Karpas-422 (cell line): Measurements from ENCODE around the gene MROH2A. TPM values are rescaled to one million over a fixed set of nuclear protein-coding genes. Genes with fewer than 3 reads are reported as not detected.

Experiments used
- DNase-seq: peaks from one replicate; pipeline ENCODE4 v3.0.0-alpha.2; 2015
- H2AFZ ChIP-seq: fragments of 200-600 bp; sonication (generic); 2 replicates; pipeline ENCODE4 v1.6.1; 2014; ENCODE audit warnings: antibody characterized with exemption, low read length, mixed read lengths
- H3K27ac ChIP-seq: fragments of 200-600 bp; sonication (generic); 2 replicates; pipeline ENCODE4 v1.5.1; 2014; ENCODE audit warnings: mild to moderate bottlenecking, low read length, moderate library complexity
- H3K27me3 ChIP-seq: fragments of 200-600 bp; sonication (generic); 2 replicates; pipeline ENCODE4 v1.6.1; 2014; ENCODE audit warnings: low read length, mixed read lengths
- H3K36me3 ChIP-seq: fragments of 200-600 bp; sonication (generic); 2 replicates; pipeline ENCODE4 v1.6.1; 2014; ENCODE audit warnings: low read length, mixed read lengths; ENCODE audit not compliant: insufficient read depth
- H3K4me1 ChIP-seq: fragments of 200-600 bp; sonication (generic); 2 replicates; pipeline ENCODE4 v1.6.1; 2014; ENCODE audit warnings: mild to moderate bottlenecking, low read length, mixed read lengths
- H3K4me2 ChIP-seq: fragments of 200-600 bp; sonication (generic); 2 replicates; pipeline ENCODE4 v1.6.1; 2014; ENCODE audit warnings: low read length, low read depth, mild to moderate bottlenecking; ENCODE audit not compliant: poor library complexity, severe bottlenecking
- H3K4me3 ChIP-seq: fragments of 200-600 bp; sonication (generic); 2 replicates; pipeline ENCODE4 v1.5.1; 2014; ENCODE audit warnings: mild to moderate bottlenecking, antibody characterized with exemption, low read length, mixed read lengths
- H3K79me2 ChIP-seq: fragments of 200-600 bp; sonication (generic); 2 replicates; pipeline ENCODE4 v1.6.1; 2014; ENCODE audit warnings: mild to moderate bottlenecking, low read length, mixed read lengths
- H3K9ac ChIP-seq: fragments of 200-600 bp; sonication (generic); 2 replicates; pipeline ENCODE4 v1.6.0; 2014; ENCODE audit warnings: low read length
- H3K9me2 ChIP-seq: fragments of 200-600 bp; sonication (generic), shearing (Covaris generic); replicated peaks from 2 replicates; pipeline ENCODE4 v1.6.0; 2014; ENCODE audit warnings: mild to moderate bottlenecking, low read length, moderate library complexity; ENCODE audit not compliant: insufficient read depth
- H3K9me3 ChIP-seq: fragments of 300-700, 200-600 bp; sonication (generic); 2 replicates; pipeline ENCODE4 v1.6.1; 2014; ENCODE audit warnings: low read length, mixed read lengths
- H4K20me1 ChIP-seq: fragments of 200-600 bp; sonication (generic); 2 replicates; pipeline ENCODE4 v1.6.1; 2014; ENCODE audit warnings: mild to moderate bottlenecking, antibody characterized with exemption, low read length, low read depth; ENCODE audit not compliant: insufficient read depth
- total RNA-seq: library from RNA; depleted of rRNA; stranded (reverse); fragments of >200 nt; shearing (Covaris generic); gene quantifications from 2 replicates; pipeline ENCODE4 v1.2.3, GENCODE V29; 2014; ENCODE audit warnings: low replicate concordance

MROH2A gene
- total RNA-seq, 1 experiment from 2014 or later, result 2.6 TPM

- Histone ChIP-seq H3K4me1 (no peaks in the 10 kb centered on the region), H3K9me3 (no peaks in the 10 kb centered on the region), H4K20me1 (no peaks in the 10 kb centered on the region), H3K9ac (no peak overlapping the region), H3K9me2 (no peaks in the 10 kb centered on the region), H3K27ac (no peak overlapping the region), H3K27me3 (no peaks in the 10 kb centered on the region), H3K4me2 (no peak overlapping the region), H3K79me2 (no peaks in the 10 kb centered on the region), H3K4me3 (no peak overlapping the region), H3K36me3 (no peaks in the 10 kb centered on the region), H2AFZ (no peak overlapping the region)
- no peak for DNase-seq
These were observed 6.0 kb upstream of the MROH2A start for GRCh38 chr2:233772153-233772552.

GRCh38 chr2:233772583-233772982, 5.5 kb upstream of the MROH2A start:
- no peaks in the 10 kb centered on the region for H3K27me3 ChIP-seq
- no peaks in the 10 kb centered on the region for H3K79me2 ChIP-seq
- H2AFZ ChIP-seq, result no peak overlapping the region
- no peaks in the 10 kb centered on the region for H4K20me1 ChIP-seq
- H3K4me3 ChIP-seq, result no peak overlapping the region
- DNase-seq, result no peak
- H3K27ac ChIP-seq, result no peak overlapping the region
- no peaks in the 10 kb centered on the region for H3K9me3 ChIP-seq
- H3K4me2 ChIP-seq, result no peak overlapping the region
- no peak overlapping the region for H3K9ac ChIP-seq
- H3K36me3 ChIP-seq, result no peaks in the 10 kb centered on the region
- no peaks in the 10 kb centered on the region for H3K4me1 ChIP-seq
- no peaks in the 10 kb centered on the region for H3K9me2 ChIP-seq

- Histone ChIP-seq H3K9ac (no peak overlapping the region), H2AFZ (no peak overlapping the region), H3K27ac (no peak overlapping the region), H3K79me2 (no peaks in the 10 kb centered on the region), H3K36me3 (no peaks in the 10 kb centered on the region), H3K4me2 (no peak overlapping the region), H3K27me3 (no peaks in the 10 kb centered on the region), H4K20me1 (no peaks in the 10 kb centered on the region), H3K9me2 (no peaks in the 10 kb centered on the region), H3K4me3 (no peak overlapping the region), H3K4me1 (no peaks in the 10 kb centered on the region), H3K9me3 (no peaks in the 10 kb centered on the region)
- DNase-seq, result no peak
These were observed 4.3 kb upstream of the MROH2A start for GRCh38 chr2:233773854-233774253.

GRCh38 chr2:233775414-233775813, 2.7 kb upstream of the MROH2A start:
- Histone ChIP-seq H3K4me1 (no peaks in the 10 kb centered on the region), H3K4me3 (no peak overlapping the region), H3K9me2 (no peaks in the 10 kb centered on the region), H3K27ac (no peak overlapping the region), H3K9ac (no peak overlapping the region), H4K20me1 (no peaks in the 10 kb centered on the region), H3K79me2 (no peaks in the 10 kb centered on the region), H3K36me3 (no peaks in the 10 kb centered on the region), H3K9me3 (no peaks in the 10 kb centered on the region), H3K4me2 (no peak overlapping the region), H3K27me3 (no peaks in the 10 kb centered on the region), H2AFZ (no peak overlapping the region)
- no peak for DNase-seq

GRCh38 chr2:233779722-233780121, 1.6 kb downstream of the MROH2A start:
- no peaks in the 10 kb centered on the region for H3K9me2 ChIP-seq
- no peaks in the 10 kb centered on the region for H3K27me3 ChIP-seq
- H3K4me2 ChIP-seq, result no peak overlapping the region
- DNase-seq, result no peak
- H2AFZ ChIP-seq, result no peak overlapping the region
- no peak overlapping the region for H3K27ac ChIP-seq
- no peaks in the 10 kb centered on the region for H3K9me3 ChIP-seq
- no peaks in the 10 kb centered on the region for H4K20me1 ChIP-seq
- H3K9ac ChIP-seq, result no peak overlapping the region
- H3K4me3 ChIP-seq, result no peak overlapping the region
- H3K36me3 ChIP-seq, result no peaks in the 10 kb centered on the region
- H3K4me1 ChIP-seq, result peaks cover 11% of the 10 kb centered on the region
- no peaks in the 10 kb centered on the region for H3K79me2 ChIP-seq

- DNase-seq, result no peak
- Histone ChIP-seq H3K27me3 (no peaks in the 10 kb centered on the region), H3K4me2 (no peak overlapping the region), H2AFZ (no peak overlapping the region), H3K4me1 (peaks cover 19% of the 10 kb centered on the region), H3K9ac (no peak overlapping the region), H3K4me3 (no peak overlapping the region), H3K36me3 (no peaks in the 10 kb centered on the region), H3K9me3 (no peaks in the 10 kb centered on the region), H3K9me2 (no peaks in the 10 kb centered on the region), H3K79me2 (no peaks in the 10 kb centered on the region), H3K27ac (no peak overlapping the region), H4K20me1 (no peaks in the 10 kb centered on the region)
These were observed 2.6 kb downstream of the MROH2A start for GRCh38 chr2:233780771-233781170.

GRCh38 chr2:233789554-233789953, 11.4 kb downstream of the MROH2A start:
- no peak for DNase-seq
- Histone ChIP-seq H3K4me2 (no peak overlapping the region), H3K9me3 (no peaks in the 10 kb centered on the region), H3K9ac (no peak overlapping the region), H3K79me2 (no peaks in the 10 kb centered on the region), H3K27me3 (no peaks in the 10 kb centered on the region; the same call in 1 of the 2 replicates), H3K9me2 (no peaks in the 10 kb centered on the region), H4K20me1 (no peaks in the 10 kb centered on the region), H2AFZ (no peak overlapping the region), H3K27ac (no peak overlapping the region), H3K4me1 (peaks cover 11% of the 10 kb centered on the region), H3K4me3 (no peak overlapping the region), H3K36me3 (no peaks in the 10 kb centered on the region)

- Histone ChIP-seq H2AFZ (no peak overlapping the region), H3K4me2 (no peak overlapping the region), H3K27me3 (no peaks in the 10 kb centered on the region; the same call in 1 of the 2 replicates), H3K9me2 (no peaks in the 10 kb centered on the region), H3K9ac (no peak overlapping the region), H3K9me3 (no peaks in the 10 kb centered on the region), H3K4me1 (peaks cover 3% of the 10 kb centered on the region; the same call in 1 of the 2 replicates), H3K27ac (no peak overlapping the region), H3K36me3 (no peaks in the 10 kb centered on the region), H4K20me1 (no peaks in the 10 kb centered on the region), H3K79me2 (no peaks in the 10 kb centered on the region), H3K4me3 (no peak overlapping the region)
- DNase-seq, result no peak
These were observed 13.2 kb downstream of the MROH2A start for GRCh38 chr2:233791151-233791882.
